ENCODE measurements around the gene SLC6A19. TPM values are rescaled to one million over a fixed set of nuclear protein-coding genes. Genes with fewer than 3 reads are reported as not detected.

Gene SLC6A19
- polyA plus RNA-seq, 1 donor: not detected

GRCh38 chr5:1180841-1181271 lies 20.5 kb upstream of the SLC6A19 start:
- DNase-seq: no peak

- no peak for DNase-seq
These were observed 19.7 kb upstream of the SLC6A19 start for GRCh38 chr5:1181451-1182359.

- DNase-seq: no peak
These were observed 19.1 kb upstream of the SLC6A19 start for GRCh38 chr5:1182360-1182632.

GRCh38 chr5:1182633-1183423 lies 18.6 kb upstream of the SLC6A19 start:
- DNase-seq: no peak

- no peak for DNase-seq
These were observed 17.8 kb upstream of the SLC6A19 start for GRCh38 chr5:1183424-1184162.

- no peak for DNase-seq
These were observed 17.3 kb upstream of the SLC6A19 start for GRCh38 chr5:1184163-1184470.

- no peak for DNase-seq
These were observed 16.9 kb upstream of the SLC6A19 start for GRCh38 chr5:1184481-1184880.

GRCh38 chr5:1185038-1185627 lies 16.3 kb upstream of the SLC6A19 start:
- DNase-seq: no peak

- no peak for DNase-seq
These were observed 15.6 kb upstream of the SLC6A19 start for GRCh38 chr5:1185629-1186350.

- DNase-seq: no peak
These were observed 14.8 kb upstream of the SLC6A19 start for GRCh38 chr5:1186351-1187233.

- no peak for DNase-seq
These were observed 14.0 kb upstream of the SLC6A19 start for GRCh38 chr5:1187234-1187949.

- no peak for DNase-seq
These were observed 13.5 kb upstream of the SLC6A19 start for GRCh38 chr5:1187950-1188334.

GRCh38 chr5:1188464-1188863 lies 12.9 kb upstream of the SLC6A19 start:
- no peak for DNase-seq

GRCh38 chr5:1189269-1189668 lies 12.1 kb upstream of the SLC6A19 start:
- DNase-seq: no peak

GRCh38 chr5:1190278-1190677 lies 11.1 kb upstream of the SLC6A19 start:
- no peak for DNase-seq

GRCh38 chr5:1190837-1191239 lies 10.6 kb upstream of the SLC6A19 start:
- no peak for DNase-seq

- DNase-seq: no peak
These were observed 8.3 kb upstream of the SLC6A19 start for GRCh38 chr5:1192971-1193590.

- no peak for DNase-seq
These were observed 7.8 kb upstream of the SLC6A19 start for GRCh38 chr5:1193591-1193985.

GRCh38 chr5:1194378-1194777 lies 7.0 kb upstream of the SLC6A19 start:
- no peak for DNase-seq

- no peak for DNase-seq
These were observed 6.0 kb upstream of the SLC6A19 start for GRCh38 chr5:1195439-1195838.

Data from hindlimb muscle (tissue), 1 donor.